CD4-positive, alpha-beta T cell treated with Interleukin-17A for 4 hours (primary cell): ENCODE measurements around the gene SBNO1.
"Not testable (repeated sequence)": the region's sequence is repeated elsewhere in the genome, so short reads cannot be mapped to it uniquely, and the experiment has no call there.

Experiments
- DNase-seq: peaks from one replicate; pipeline ENCODE4 v3.0.0-alpha.2; 2020; ENCODE audit warnings: mixed read lengths

SBNO1 gene

DNA sequence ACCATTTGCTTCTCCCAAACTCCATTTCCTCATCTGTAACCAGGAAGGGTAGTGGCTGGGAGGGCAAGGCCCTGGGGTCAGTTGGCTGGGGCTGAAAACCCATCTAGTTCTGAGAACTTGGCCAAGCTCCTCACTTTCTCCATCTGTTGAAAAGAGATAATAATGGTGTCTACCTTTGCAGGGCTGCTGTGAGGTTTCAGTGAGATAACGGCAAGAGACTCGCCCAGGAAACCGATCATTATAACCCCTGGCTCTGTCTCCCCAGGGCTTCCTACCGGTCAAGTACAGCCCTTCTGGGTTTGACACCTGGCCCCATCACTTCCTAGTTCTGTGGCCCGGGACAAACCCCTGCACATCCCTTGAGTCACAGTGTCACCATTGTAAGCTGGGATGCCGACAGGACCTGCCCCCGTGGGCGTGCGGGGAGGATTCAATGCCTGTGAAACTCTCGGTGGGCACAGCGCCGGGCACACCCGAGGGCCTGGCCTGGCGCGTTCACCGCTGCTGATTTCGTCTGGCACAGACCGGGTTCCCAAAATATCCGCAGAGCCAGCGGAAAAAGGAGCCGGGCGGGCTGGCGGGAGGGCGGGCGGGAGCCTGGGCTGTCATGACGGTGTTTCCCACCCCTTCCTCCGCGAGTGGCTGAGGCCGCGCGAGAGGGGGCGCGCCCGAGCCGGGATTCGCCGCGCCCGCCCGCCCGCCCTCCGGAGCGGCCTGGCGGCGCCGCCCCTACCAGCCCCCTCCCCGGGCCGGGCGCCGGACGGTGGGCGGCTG lies 23.7 kb upstream of the SBNO1 start:
- peak; percentile 81 for DNase-seq

GRCh38 chr12:123387508-123388176 lies 23.0 kb upstream of the SBNO1 start:
- no peak for DNase-seq

GRCh38 chr12:123385536-123385935 lies 20.9 kb upstream of the SBNO1 start:
- DNase-seq = not testable (repeated sequence)

GRCh38 chr12:123384994-123385376 lies 20.3 kb upstream of the SBNO1 start:
- no peak for DNase-seq

- DNase-seq = peak; percentile 39
Measured at GRCh38 chr12:123384318-123384993, 19.8 kb upstream of the SBNO1 start.

GRCh38 chr12:123382684-123383083 lies 18.0 kb upstream of the SBNO1 start:
- DNase-seq = no peak

GRCh38 chr12:123379391-123379790 lies 14.7 kb upstream of the SBNO1 start:
- no peak for DNase-seq

DNA sequence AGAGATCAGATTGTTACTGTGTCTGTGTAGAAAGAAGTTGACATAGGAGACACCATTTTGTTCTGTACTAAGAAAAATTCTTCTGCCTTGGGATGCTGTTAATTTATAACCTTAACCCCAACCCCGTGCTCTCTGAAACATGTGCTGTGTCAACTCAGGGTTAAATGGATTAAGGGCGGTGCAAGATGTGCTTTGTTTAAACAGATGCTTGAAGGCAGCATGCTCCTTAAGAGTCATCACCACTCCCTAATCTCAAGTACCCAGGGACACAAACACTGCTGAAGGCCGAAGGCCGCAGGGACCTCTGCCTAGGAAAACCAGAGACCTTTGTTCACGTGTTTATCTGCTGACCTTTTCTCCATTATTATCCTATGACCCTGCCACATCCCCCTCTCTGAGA lies 7.8 kb upstream of the SBNO1 start:
- not testable (repeated sequence) for DNase-seq

DNA sequence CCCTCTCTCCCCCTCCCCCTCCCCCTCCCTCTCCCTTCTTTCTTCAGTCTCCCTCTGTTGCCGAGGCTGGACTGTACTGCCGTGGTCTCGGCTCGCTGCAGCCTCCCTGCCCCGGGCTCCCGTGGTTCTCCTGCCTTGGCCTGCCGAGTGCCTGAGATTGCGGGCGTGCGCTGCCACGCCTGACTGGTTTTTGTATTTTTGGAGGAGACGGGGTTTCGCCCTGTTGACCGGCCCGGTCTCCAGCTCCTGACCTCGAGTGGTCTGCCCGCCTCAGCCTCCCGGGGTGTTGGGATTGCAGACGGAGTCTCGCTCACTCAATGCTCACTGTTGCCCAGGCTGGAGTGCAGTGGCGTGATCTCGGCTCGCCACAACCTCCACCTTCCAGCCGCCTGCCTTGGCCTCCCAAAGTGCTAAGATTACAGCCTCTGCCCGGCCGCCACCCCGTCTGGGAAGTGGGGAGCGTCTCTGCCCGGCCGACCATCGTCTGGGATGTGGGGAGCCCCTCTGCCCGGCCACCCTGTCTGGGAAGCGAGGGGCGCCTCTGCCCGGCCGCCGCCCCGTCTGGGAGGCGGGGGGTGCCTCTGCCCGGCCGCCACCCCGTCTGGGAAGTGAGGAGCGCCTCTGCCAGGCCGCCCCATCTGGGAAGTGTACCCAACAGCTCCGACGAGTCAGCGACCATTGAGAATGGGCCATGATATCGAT lies 7.2 kb upstream of the SBNO1 start:
- not testable (repeated sequence) for DNase-seq

- DNase-seq = no peak
Measured at GRCh38 chr12:123369229-123369628, 4.6 kb upstream of the SBNO1 start.

GRCh38 chr12:123368431-123368830 lies 3.8 kb upstream of the SBNO1 start:
- not testable (repeated sequence) for DNase-seq

- no peak for DNase-seq
Measured at GRCh38 chr12:123367511-123367910, 2.9 kb upstream of the SBNO1 start.

- peak; percentile 98 for DNase-seq
Measured at GRCh38 chr12:123365025-123365917, 624 bp upstream of the SBNO1 start.

GRCh38 chr12:123363740-123364531 lies 711 bp downstream of the SBNO1 start:
- DNase-seq = peak; percentile 37

GRCh38 chr12:123363390-123363739 lies 1.3 kb downstream of the SBNO1 start:
- DNase-seq = peak; percentile 21

- no peak for DNase-seq
Measured at GRCh38 chr12:123358035-123358434, 6.6 kb downstream of the SBNO1 start.

- no peak for DNase-seq
Measured at GRCh38 chr12:123356159-123356670, 8.4 kb downstream of the SBNO1 start.

GRCh38 chr12:123354600-123354999 lies 10.0 kb downstream of the SBNO1 start:
- no peak for DNase-seq

GRCh38 chr12:123351349-123351748 lies 13.3 kb downstream of the SBNO1 start:
- no peak for DNase-seq

- no peak for DNase-seq
Measured at GRCh38 chr12:123346946-123347345, 17.7 kb downstream of the SBNO1 start.

DNA sequence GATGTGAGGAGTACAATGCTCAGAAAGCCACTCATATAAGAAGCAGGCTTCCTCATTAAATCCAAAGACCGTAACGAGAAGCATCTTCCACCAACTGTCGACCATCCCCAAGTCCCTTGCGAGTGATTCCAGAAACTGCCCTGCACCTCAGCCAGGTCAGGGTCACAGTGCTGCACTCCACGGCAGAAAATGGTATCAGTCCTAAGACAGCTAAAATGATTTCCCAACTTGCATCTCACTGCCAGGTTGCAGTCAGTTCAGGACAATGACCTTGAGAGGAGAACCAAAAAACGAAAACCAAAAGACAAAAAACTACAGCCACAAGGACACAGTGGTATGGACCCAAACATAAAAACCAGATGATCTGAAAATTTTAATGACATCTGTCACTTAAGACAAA lies 20.6 kb downstream of the SBNO1 start:
- DNase-seq = no peak
